ENCODE data around the gene SLPI.

DNA sequence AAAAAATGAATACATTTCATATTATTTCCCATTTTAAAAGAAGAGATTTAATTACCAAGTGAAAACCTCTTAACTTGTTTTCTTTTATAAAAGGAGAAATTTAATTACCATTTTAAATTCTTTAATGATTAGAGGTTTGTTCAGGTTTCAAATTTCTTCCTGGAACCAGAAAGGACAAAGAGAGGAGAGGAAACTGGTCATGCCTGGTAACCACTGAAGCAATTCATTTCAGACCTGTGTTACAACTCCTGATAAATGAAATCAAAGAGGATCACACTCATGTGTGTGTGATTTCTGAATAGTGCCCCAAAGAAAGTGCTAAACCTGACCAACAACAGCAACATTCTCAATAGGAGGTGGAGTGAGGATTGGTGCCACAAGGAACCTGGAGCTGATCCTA is 12.6 kb upstream of the SLPI start:
- TF ChIP-seq, protein P1, sequence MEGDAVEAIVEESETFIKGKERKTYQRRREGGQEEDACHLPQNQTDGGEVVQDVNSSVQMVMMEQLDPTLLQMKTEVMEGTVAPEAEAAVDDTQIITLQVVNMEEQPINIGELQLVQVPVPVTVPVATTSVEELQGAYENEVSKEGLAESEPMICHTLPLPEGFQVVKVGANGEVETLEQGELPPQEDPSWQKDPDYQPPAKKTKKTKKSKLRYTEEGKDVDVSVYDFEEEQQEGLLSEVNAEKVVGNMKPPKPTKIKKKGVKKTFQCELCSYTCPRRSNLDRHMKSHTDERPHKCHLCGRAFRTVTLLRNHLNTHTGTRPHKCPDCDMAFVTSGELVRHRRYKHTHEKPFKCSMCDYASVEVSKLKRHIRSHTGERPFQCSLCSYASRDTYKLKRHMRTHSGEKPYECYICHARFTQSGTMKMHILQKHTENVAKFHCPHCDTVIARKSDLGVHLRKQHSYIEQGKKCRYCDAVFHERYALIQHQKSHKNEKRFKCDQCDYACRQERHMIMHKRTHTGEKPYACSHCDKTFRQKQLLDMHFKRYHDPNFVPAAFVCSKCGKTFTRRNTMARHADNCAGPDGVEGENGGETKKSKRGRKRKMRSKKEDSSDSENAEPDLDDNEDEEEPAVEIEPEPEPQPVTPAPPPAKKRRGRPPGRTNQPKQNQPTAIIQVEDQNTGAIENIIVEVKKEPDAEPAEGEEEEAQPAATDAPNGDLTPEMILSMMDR (IDR thresholded peaks at IDR 0.05): no peak
- TF ChIP-seq POLR2A (IDR thresholded peaks at IDR 0.05): no peak
